Upper lobe of left lung (tissue), 4 donors: ENCODE measurements around the gene ADAD2.

Experiments used
- POLR2A ChIP-seq, 4 donors: fragments of 450-650 bp; IDR thresholded peaks; one replicate each; pipeline ENCODE4 v1.5.1; 2016 to 2017; ENCODE audit warnings: antibody characterized with exemption in 4 of 4, mild to moderate bottlenecking in 2 of 4
- POLR2AphosphoS5 ChIP-seq, 2 donors: sonication (generic); formaldehyde crosslinking; IDR thresholded peaks; one replicate each; pipeline ENCODE4 v1.5.1; 2017; ENCODE audit warnings: antibody characterized with exemption in 2 of 2

DNA sequence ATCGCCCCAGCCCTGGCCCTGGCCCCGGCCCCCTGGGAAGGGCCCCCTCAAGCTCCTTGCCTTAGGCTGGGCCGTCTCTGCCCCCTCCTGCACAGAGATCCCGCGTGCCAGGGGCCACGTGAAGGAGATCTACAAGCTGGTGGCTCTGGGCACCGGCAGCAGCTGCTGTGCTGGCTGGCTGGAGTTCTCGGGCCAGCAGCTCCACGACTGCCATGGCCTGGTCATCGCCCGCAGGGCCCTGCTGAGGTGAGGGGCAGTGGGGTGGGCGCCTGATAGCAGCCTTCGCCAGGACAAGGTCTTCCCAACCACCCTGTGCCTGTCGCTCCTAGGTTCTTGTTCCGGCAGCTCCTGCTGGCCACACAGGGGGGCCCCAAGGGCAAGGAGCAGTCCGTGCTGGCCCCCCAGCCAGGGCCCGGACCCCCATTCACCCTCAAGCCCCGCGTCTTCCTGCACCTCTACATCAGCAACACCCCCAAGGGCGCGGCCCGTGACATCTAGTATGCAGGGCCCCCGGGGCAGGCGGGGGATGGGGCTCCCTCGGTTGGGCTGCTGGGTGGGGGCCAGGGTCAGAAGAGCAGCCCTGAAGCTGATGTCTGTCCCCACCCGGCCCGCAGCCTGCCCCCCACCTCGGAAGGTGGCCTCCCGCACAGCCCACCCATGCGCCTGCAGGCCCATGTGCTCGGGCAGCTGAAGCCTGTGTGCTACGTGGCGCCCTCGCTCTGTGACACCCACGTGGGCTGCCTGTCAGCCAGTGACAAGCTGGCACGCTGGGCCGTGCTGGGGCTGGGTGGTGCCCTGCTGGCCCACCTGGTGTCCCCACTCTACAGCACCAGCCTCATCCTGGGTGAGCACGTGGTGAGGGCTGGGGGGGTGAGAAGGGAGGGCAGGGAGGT lies 4.5 kb downstream of the ADAD2 start:
- TF ChIP-seq POLR2AphosphoS5 (IDR thresholded peaks at IDR 0.05) = no peak
- TF ChIP-seq POLR2A (IDR thresholded peaks at IDR 0.05) = no peak
